IMR-90 (cell line): ENCODE data around the gene SCYL2. TPM values are rescaled to one million over a fixed set of nuclear protein-coding genes. Genes with fewer than 3 reads are reported as not detected.

ENCODE experiments used
- ATAC-seq: fragments of 200-7000 bp; cut with Tn5 transposase; 2 replicates; pipeline ENCODE4 v1.9.1; 2020; ENCODE audit warnings: low read depth, mild to moderate bottlenecking, moderate library complexity
- BruUV-seq: library from RNA; stranded (reverse); fragments of 400-500 nt; replicated peaks from 2 replicates; lab custom pipeline; 2021; lab: Mats Ljungman, UMichigan
- CTCF ChIA-PET: fragments of 300-600 bp; formaldehyde crosslinking; extraction: SDS; loops from one replicate; lab custom pipeline; 2021; ENCODE audit warnings: antibody characterized with exemption; lab: Yijun Ruan, JAX
- POLR2A ChIA-PET: fragments of 300-600 bp; sonication (Branson Sonifier 250); formaldehyde crosslinking; loops from one replicate; lab custom pipeline; 2022; ENCODE audit warnings: antibody characterized with exemption; ENCODE audit not compliant: unreplicated experiment; lab: Charles Lee
- DNase-seq: peaks from one replicate; pipeline ENCODE4 v3.0.0; 2013
- H2AFZ ChIP-seq: replicated peaks from 2 replicates; pipeline ENCODE3; 2013; ENCODE audit warnings: low read length, mild to moderate bottlenecking; ENCODE audit not compliant: poor library complexity
- H2AK5ac ChIP-seq: 2 replicates; pipeline ENCODE4 v1.6.1; 2013; ENCODE audit warnings: low read depth, low read length, inconsistent platforms
- H2AK9ac ChIP-seq: replicated peaks from 2 replicates; pipeline ENCODE3; 2013; ENCODE audit warnings: mild to moderate bottlenecking, low read depth, low read length, moderate library complexity; ENCODE audit not compliant: poor library complexity
- H2BK120ac ChIP-seq: 2 replicates; pipeline ENCODE4 v1.6.1; 2013; ENCODE audit warnings: low read depth, low read length, inconsistent platforms
- H2BK15ac ChIP-seq: 3 replicates; pipeline ENCODE4 v1.6.1; 2013; ENCODE audit warnings: low read depth, low read length, inconsistent platforms
- H2BK20ac ChIP-seq: 2 replicates; pipeline ENCODE4 v1.6.1; 2013; ENCODE audit warnings: low read depth, mild to moderate bottlenecking, inconsistent platforms, low read length, moderate library complexity
- H2BK5ac ChIP-seq: 2 replicates; pipeline ENCODE4 v1.6.1; 2013; ENCODE audit warnings: mild to moderate bottlenecking, low read depth, low read length, inconsistent platforms; ENCODE audit not compliant: poor library complexity, severe bottlenecking
- H3K14ac ChIP-seq: replicated peaks from 2 replicates; pipeline ENCODE4 v1.6.1; 2013; ENCODE audit warnings: low read depth, low read length, inconsistent platforms
- H3K18ac ChIP-seq: 2 replicates; pipeline ENCODE4 v1.6.1; 2013; ENCODE audit warnings: low read depth, low read length, control low read depth
- H3K23ac ChIP-seq: 2 replicates; pipeline ENCODE4 v1.6.1; 2013; ENCODE audit warnings: low read depth, low read length, inconsistent platforms
- H3K27ac ChIP-seq: 2 replicates; pipeline ENCODE4 v1.5.1; 2013; ENCODE audit warnings: mild to moderate bottlenecking, control low read depth, low read length; ENCODE audit not compliant: insufficient read depth
- H3K27me3 ChIP-seq: 2 replicates; pipeline ENCODE4 v1.6.1; 2013; ENCODE audit warnings: low read length; ENCODE audit not compliant: control insufficient read depth, insufficient read depth
- H3K36me3 ChIP-seq: 2 replicates; pipeline ENCODE4 v1.6.1; 2013; ENCODE audit warnings: low read length, mixed read lengths; ENCODE audit not compliant: control insufficient read depth, insufficient read depth
- H3K4ac ChIP-seq: 2 replicates; pipeline ENCODE4 v1.6.1; 2013; ENCODE audit warnings: low read depth, low read length, inconsistent platforms
- H3K4me1 ChIP-seq: 2 replicates; pipeline ENCODE4 v1.6.1; 2013; ENCODE audit warnings: low read length, mixed read lengths; ENCODE audit not compliant: control insufficient read depth, insufficient read depth
- H3K4me2 ChIP-seq: 2 replicates; pipeline ENCODE4 v1.6.1; 2013; ENCODE audit warnings: low read depth, mild to moderate bottlenecking, control low read depth, low read length, moderate library complexity
- H3K4me3 ChIP-seq: 2 replicates; pipeline ENCODE4 v1.5.1; 2013; ENCODE audit warnings: low read depth, mild to moderate bottlenecking, control low read depth, low read length, moderate library complexity; ENCODE audit not compliant: insufficient read depth
- H3K56ac ChIP-seq: 2 replicates; pipeline ENCODE4 v1.6.1; 2013; ENCODE audit warnings: low read length, inconsistent platforms; ENCODE audit not compliant: insufficient read depth; ENCODE audit errors: extremely low read depth
- H3K79me1 ChIP-seq, 2 experiments: 2 replicates each; pipeline ENCODE4 v1.6.1; 2013; ENCODE audit warnings: low read length in 2 of 2, inconsistent platforms in 1 of 2, low read depth in 1 of 2
- H3K9ac ChIP-seq: 2 replicates; pipeline ENCODE4 v1.6.1; 2013; ENCODE audit warnings: low read depth, low read length, control low read depth
- H3K9me1 ChIP-seq: 2 replicates; pipeline ENCODE4 v1.6.1; 2013; ENCODE audit warnings: low read length, inconsistent platforms; ENCODE audit not compliant: insufficient read depth
- H3K9me3 ChIP-seq: 2 replicates; pipeline ENCODE4 v1.6.1; 2013; ENCODE audit warnings: low read length; ENCODE audit not compliant: control insufficient read depth, insufficient read depth
- H4K20me1 ChIP-seq: 2 replicates; pipeline ENCODE4 v1.6.1; 2013; ENCODE audit warnings: low read length, inconsistent platforms; ENCODE audit not compliant: insufficient read depth
- H4K5ac ChIP-seq: 2 replicates; pipeline ENCODE4 v1.6.1; 2013; ENCODE audit warnings: mild to moderate bottlenecking, low read depth, low read length, control low read depth
- H4K8ac ChIP-seq, 2 experiments: 2 replicates each; pipeline ENCODE4 v1.6.1; 2013; ENCODE audit warnings: low read depth in 2 of 2, low read length in 2 of 2, control low read depth in 1 of 2, inconsistent platforms in 1 of 2
- H4K91ac ChIP-seq: 2 replicates; pipeline ENCODE4 v1.6.1; 2013; ENCODE audit warnings: low read depth, low read length, inconsistent platforms; ENCODE audit not compliant: insufficient read depth
- BHLHE40 ChIP-seq: fragments of 150-350 bp; IDR thresholded peaks from 2 replicates; pipeline ENCODE4 v1.6.1; 2016; ENCODE audit warnings: mild to moderate bottlenecking, low read depth, low read length
- CEBPB ChIP-seq: IDR thresholded peaks from 2 replicates; pipeline ENCODE4 v1.6.1; 2012; ENCODE audit warnings: low read depth, low read length, improper control_type of control experiment
- CHD1 ChIP-seq: IDR thresholded peaks from 2 replicates; pipeline ENCODE4 v1.6.1; 2012; ENCODE audit warnings: low read depth, low read length, improper control_type of control experiment
- CTCF ChIP-seq: conservative IDR thresholded peaks from 2 replicates; pipeline ENCODE4 v1.5.1; 2012; ENCODE audit warnings: mild to moderate bottlenecking, low read depth, low read length, improper control_type of control experiment
- FOS ChIP-seq: fragments of 150-350 bp; IDR thresholded peaks from 2 replicates; pipeline ENCODE4 v1.6.1; 2016; ENCODE audit warnings: low read depth, low read length
- MAFK ChIP-seq: IDR thresholded peaks from 2 replicates; pipeline ENCODE4 v1.6.1; 2012; ENCODE audit warnings: low read depth, low read length, improper control_type of control experiment
- MAZ ChIP-seq: IDR thresholded peaks from 2 replicates; pipeline ENCODE4 v1.6.1; 2012; ENCODE audit warnings: low read depth, mild to moderate bottlenecking, low read length, improper control_type of control experiment, moderate library complexity, borderline replicate concordance
- MXI1 ChIP-seq: IDR thresholded peaks from 2 replicates; pipeline ENCODE4 v1.6.1; 2012; ENCODE audit warnings: low read depth, mild to moderate bottlenecking, low read length, moderate library complexity, borderline replicate concordance
- NFE2L2 ChIP-seq: fragments of 150-350 bp; IDR thresholded peaks from 2 replicates; pipeline ENCODE4 v1.6.1; 2016; ENCODE audit warnings: low read depth, mild to moderate bottlenecking, low read length
- POLR2A ChIP-seq: IDR thresholded peaks from 2 replicates; pipeline ENCODE4 v1.6.1; 2012; ENCODE audit warnings: mild to moderate bottlenecking, low read depth, low read length
- RAD21 ChIP-seq: IDR thresholded peaks from 2 replicates; pipeline ENCODE4 v1.6.1; 2012; ENCODE audit warnings: low read length, improper control_type of control experiment
- RCOR1 ChIP-seq: IDR thresholded peaks from 2 replicates; pipeline ENCODE4 v1.6.1; 2012; ENCODE audit warnings: mild to moderate bottlenecking, low read length, improper control_type of control experiment; ENCODE audit not compliant: insufficient replicate concordance
- RFX5 ChIP-seq: IDR thresholded peaks from 2 replicates; pipeline ENCODE4 v1.8.0; 2012; ENCODE audit warnings: low read depth, mild to moderate bottlenecking, low read length, moderate library complexity
- SMC3 ChIP-seq: fragments of 150-350 bp; IDR thresholded peaks from 2 replicates; pipeline ENCODE4 v1.6.1; 2016; ENCODE audit warnings: low read depth, mild to moderate bottlenecking, antibody characterized with exemption, low read length, moderate library complexity
- USF2 ChIP-seq: fragments of 150-350 bp; IDR thresholded peaks from 2 replicates; pipeline ENCODE4 v1.6.1; 2017; ENCODE audit warnings: mild to moderate bottlenecking, antibody characterized with exemption, low read length, low read depth
- WGBS, 2 experiments: methylation state at CpG; one replicate each; pipeline versions ENCODE4 v1.1.5 to v1.1.7; 2013; ENCODE audit warnings: missing lambda C conversion rate in 2 of 2; ENCODE audit not compliant: insufficient read length in 1 of 2; ENCODE audit errors: extremely low coverage in 2 of 2; 5-methylcytosine and 5-hydroxymethylcytosine counted together
- dilution Hi-C: fragments of 300-500 bp; cut with HindIII; formaldehyde crosslinking; loops from one replicate; pipeline ENCODE4 v1.14.3; 2018; ENCODE audit warnings: low sequenced_read_pairs; ENCODE audit not compliant: unreplicated experiment
- in situ Hi-C: fragments of 300-500 bp; cut with MboI; formaldehyde crosslinking; loops from 3 replicates; pipeline ENCODE4 v1.14.3; 2019; ENCODE audit warnings: low sequenced_read_pairs, inconsistent platforms, mixed read lengths
- intact Hi-C: fragments of 100-400 bp; cut with micrococcal nuclease; formaldehyde crosslinking; loops from 2 replicates; pipeline ENCODE4 v1.10.0; 2022
- polyA plus RNA-seq, 3 experiments: library from polyadenylated mRNA; depleted of rRNA; stranded (reverse); fragments of >200 nt; gene quantifications; 2 replicates each; pipeline ENCODE4 v1.2.3, GENCODE V29; 2012; ENCODE audit warnings: low replicate concordance in 1 of 3
- total RNA-seq: library from RNA; depleted of rRNA; stranded (reverse); fragments of >200 nt; gene quantifications from 2 replicates; pipeline ENCODE4 v1.2.3, GENCODE V29; 2012
- TF ChIP-seq, protein P1 (sequence below): fragments of 150-350 bp; IDR thresholded peaks from 2 replicates; pipeline ENCODE4 v1.6.1; 2016; ENCODE audit warnings: low read depth, mild to moderate bottlenecking, low read length, moderate library complexity, borderline replicate concordance

SCYL2 gene
- total and polyA plus RNA-seq, 2 of the 4 experiments (the other 2 are of a cell fraction), result 15.3 to 52.0 TPM

- no peak overlapping the region for H4K5ac ChIP-seq
- ATAC-seq (no peak), DNase-seq (no peak)
- H2AK5ac ChIP-seq, result no peak overlapping the region
- H4K8ac ChIP-seq, result no peak overlapping the region
- H3K4ac ChIP-seq, result no peak overlapping the region
- no peak overlapping the region for H2BK15ac ChIP-seq
- no peak overlapping the region for H3K4me2 ChIP-seq
- H3K23ac ChIP-seq, result no peak overlapping the region
- H3K14ac ChIP-seq, result no peak overlapping the region
- H3K18ac ChIP-seq, result no peak overlapping the region
- H2AFZ ChIP-seq, result no peak overlapping the region
- H3K9me1 ChIP-seq, result no peaks in the 10 kb centered on the region
- no peak overlapping the region for H4K91ac ChIP-seq
- no peaks in the 10 kb centered on the region for H3K79me1 ChIP-seq
- H2BK120ac ChIP-seq, result no peak overlapping the region
- ChIA-PET CTCF (no interaction called here), POLR2A (no interaction called here)
- in situ Hi-C loops, result loop anchor here (25.0 kb wide), 1 partner anchor 166 kb away; no protein-coding TSS in a partner anchor
- H3K4me1 ChIP-seq, result no peaks in the 10 kb centered on the region
- no peak overlapping the region for H3K9ac ChIP-seq
- no TSS peak for BruUV-seq
- no peaks in the 10 kb centered on the region for H3K36me3 ChIP-seq
- no peak overlapping the region for H3K4me3 ChIP-seq
- intact Hi-C loops, result no loop called here
- dilution Hi-C loops, result no loop called here
- TF ChIP-seq CTCF (no peak), RCOR1 (no peak), CEBPB (no peak), MAFK (no peak), RAD21 (no peak), SMC3 (no peak), FOS (no peak), POLR2A (no peak), USF2 (no peak), MAZ (no peak), CHD1 (no peak), BHLHE40 (no peak), NFE2L2 (no peak), RFX5 (no peak), MXI1 (no peak)
- TF ChIP-seq, protein P1, sequence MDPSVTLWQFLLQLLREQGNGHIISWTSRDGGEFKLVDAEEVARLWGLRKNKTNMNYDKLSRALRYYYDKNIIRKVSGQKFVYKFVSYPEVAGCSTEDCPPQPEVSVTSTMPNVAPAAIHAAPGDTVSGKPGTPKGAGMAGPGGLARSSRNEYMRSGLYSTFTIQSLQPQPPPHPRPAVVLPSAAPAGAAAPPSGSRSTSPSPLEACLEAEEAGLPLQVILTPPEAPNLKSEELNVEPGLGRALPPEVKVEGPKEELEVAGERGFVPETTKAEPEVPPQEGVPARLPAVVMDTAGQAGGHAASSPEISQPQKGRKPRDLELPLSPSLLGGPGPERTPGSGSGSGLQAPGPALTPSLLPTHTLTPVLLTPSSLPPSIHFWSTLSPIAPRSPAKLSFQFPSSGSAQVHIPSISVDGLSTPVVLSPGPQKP, result no peak
- no peak overlapping the region for H2BK20ac ChIP-seq
- H2BK5ac ChIP-seq, result no peak overlapping the region
- no peaks in the 10 kb centered on the region for H3K9me3 ChIP-seq
- no peaks in the 10 kb centered on the region for H4K20me1 ChIP-seq
- no peak overlapping the region for H2AK9ac ChIP-seq
- no peaks in the 10 kb centered on the region for H3K27me3 ChIP-seq
- WGBS, 2 experiments, result no CpG with 5 or more reads among the region's 6 CpGs
- H3K56ac ChIP-seq, result no peak overlapping the region
- no peak overlapping the region for H3K27ac ChIP-seq
Observed at GRCh38 chr12:100371146-100371545, 104.2 kb downstream of the SCYL2 start.
